Activated T-cell treated with anti-CD3 and anti-CD28 coated beads for 4 hours (primary cell): ENCODE data around the gene ARRDC2.
"Not testable (repeated sequence)": the region's sequence is repeated elsewhere in the genome, so short reads cannot be mapped to it uniquely, and the experiment has no call there.

Experiments used
- DNase-seq: peaks from one replicate; pipeline ENCODE4 v3.0.0-alpha.2; 2020

ARRDC2 gene

DNA sequence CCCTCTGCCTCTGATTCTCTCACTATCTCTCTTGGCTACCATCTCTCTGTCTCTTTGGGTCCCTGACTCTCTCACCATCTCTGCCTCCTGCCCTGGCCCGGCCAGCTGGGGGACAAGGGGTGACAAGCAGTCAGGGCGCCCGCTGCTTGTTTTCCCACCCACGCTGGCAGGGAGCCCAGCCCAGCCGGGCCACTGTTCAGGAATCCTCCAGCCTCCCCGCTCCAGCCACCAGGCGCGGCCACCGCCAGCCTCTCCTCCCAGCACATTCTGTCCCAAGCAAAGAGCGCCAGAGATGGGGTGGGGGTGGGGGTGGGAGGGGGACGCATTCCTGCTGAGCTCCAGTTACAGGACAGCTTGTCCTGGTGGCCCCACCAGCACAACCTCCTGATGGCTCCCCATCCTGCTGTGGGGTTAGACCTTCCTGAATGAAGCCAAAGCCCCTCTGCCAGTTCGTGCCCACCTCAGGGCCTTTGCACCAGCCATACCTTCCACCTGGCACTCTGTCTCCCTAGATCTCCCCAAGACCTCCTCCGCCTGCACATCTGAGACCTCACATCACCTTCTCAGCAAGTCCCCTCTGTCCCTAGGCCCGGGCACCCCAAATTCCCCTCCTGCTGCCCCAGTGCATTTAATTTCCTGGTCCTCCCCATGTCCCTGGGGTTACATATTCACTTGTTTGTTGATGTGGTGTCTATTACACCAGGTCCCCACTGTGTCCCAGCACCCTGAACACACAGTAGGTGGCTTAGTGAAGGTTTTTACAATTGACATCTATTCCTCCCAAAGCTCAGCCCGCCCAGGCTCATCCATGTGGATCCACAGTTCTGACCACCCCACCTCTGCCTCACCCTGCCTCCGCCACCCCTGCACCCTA is 12.5 kb downstream of the ARRDC2 start:
- no peak for DNase-seq

DNA sequence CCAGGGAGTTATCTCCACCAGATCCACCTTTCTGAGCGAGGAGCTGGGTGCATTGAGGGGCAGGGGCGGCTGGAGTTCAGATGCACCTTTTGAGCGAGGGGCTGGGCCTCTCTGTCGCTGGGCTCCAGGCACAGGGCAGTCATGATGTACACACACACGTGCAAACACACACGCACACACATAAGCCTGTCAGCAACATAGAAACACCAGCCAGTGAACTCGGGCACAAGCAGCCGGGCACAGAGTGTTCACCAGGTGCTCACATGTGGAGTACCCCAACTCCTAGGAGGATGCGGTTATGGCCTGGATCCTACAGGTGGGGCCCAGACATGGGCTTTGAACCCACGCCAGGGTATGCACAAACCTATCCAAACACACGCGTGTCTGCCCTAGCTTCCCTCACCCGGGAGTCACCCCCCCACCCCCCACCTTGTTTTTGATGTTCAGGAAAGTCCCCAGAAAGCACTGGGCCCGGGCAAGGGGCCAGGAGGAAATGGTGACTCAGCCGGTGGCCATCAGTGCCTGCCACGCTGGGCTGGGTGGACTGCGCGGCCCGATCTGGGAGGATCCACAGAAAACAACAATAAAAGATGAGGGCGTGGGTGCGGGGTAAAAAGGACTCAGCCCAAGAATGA is 13.3 kb downstream of the ARRDC2 start:
- DNase-seq, result no peak

DNA sequence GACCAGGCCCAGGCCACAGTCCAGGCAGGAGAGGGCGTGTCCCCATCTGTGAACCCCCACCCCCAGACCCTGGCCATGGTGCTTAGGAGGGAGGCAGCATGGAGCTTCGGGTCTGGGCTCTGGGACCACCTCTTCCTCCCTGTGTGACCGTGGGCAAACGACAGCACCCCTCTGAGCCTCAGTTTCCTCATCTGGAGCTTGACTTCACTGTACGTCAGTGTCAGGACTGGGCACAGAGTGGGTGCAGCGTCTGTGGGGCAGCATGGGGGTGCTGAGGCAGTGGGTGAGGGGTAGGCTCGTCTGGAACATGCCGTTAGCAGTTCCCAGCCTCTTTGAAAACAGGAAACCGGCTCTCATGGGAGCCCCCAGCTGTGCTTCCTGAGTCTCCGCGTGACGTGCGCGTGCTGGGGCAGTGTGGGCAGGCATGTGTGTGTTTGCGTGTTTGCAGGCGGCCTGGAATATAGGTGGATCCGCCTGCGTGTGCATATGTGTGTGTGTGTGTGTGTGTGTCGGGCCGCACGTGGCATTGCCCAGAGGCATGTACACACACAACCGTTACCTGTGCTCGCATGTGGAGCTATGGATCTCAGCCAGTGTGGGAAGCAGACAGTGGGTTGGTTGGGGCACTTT is 15.8 kb downstream of the ARRDC2 start:
- DNase-seq, result no peak

DNA sequence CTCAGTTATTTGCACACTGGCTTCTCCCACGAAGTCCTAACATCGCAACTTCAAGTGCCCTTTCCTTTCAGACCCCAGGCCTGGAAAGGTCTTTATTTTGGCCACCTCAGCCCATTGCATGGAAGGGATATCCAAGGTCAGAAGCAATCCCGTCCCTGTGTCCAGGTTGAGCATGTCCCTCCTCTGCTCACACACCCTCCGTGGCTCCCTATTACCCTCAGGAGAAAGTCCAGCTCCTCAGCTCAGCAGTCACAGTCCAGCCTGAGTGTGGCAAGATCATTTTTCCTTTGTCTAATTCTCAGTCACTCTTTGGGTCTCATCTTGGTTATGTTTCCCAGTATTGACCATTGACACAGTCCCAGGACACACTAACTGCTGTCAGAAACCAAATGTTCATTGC is 19.2 kb downstream of the ARRDC2 start:
- DNase-seq, result no peak

DNA sequence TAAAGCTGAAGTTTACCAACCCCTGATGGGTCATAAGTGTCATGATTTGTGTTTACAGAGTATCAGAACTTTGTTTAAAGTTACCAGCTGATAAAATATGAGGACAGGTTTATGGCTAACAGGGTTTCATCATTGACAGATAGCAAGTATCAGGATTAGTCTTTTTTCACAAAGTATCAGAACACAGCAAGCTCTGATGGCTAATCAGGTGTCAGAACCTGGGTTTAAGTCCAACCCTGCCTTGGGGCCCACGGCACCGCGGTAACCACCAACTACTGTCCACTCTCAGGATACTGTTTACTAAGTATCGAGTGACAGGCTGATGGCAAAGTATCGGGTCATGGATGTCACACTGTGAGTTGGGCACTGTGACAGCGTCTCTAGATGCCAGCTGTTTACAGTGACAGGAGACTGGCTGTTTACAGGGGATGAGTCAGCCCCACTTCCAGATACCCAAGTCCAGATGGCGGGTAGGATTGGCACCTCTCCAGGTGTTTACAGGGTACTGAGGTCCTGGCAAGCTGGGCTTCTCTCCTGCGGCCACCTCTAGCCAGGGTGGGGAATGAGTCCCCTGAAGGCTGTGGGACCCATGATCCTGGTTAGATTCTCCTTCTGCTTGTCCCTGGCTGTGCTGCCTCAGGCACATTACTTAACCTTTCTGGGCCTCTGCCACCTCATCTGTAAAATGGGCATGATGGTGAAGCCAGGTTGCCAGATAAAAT is 21.8 kb downstream of the ARRDC2 start:
- no peak for DNase-seq

DNA sequence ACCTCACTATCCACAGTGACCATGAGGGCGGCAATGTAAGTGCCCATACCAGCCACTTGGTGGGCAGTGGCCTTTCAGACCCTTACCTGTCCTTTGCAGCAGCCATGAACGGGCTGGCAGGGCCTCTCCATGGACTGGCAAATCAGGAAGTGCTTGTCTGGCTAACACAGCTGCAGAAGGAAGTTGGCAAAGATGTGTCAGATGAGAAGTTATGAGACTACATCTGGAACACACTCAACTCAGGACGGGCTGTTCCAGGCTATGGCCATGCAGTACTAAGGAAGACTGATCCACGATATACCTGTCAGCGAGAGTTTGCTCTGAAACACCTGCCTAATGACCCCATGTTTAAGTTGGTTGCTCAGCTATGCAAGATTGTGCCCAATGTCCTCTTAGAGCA is 23.4 kb downstream of the ARRDC2 start:
- not testable (repeated sequence) for DNase-seq

DNA sequence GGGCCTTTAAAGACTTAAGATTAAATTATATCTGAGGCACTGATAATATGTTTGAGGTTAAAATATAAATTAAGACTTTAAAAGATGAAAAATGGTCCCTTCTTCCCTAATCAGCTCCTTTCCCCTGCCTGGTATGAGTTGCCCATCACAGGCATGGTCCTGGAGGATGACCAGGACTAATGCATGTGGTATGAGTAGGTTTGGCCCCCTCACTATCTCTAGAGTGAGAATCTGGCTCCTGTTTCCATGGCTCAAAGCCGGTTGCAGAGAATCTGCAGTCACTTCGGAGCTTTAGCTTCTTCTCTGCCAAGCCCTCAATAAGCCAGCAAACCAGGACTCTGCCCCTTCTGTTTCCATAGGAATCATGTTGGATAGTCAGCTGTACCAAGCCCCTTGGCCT is 24.1 kb downstream of the ARRDC2 start:
- DNase-seq, result not testable (repeated sequence)

DNA sequence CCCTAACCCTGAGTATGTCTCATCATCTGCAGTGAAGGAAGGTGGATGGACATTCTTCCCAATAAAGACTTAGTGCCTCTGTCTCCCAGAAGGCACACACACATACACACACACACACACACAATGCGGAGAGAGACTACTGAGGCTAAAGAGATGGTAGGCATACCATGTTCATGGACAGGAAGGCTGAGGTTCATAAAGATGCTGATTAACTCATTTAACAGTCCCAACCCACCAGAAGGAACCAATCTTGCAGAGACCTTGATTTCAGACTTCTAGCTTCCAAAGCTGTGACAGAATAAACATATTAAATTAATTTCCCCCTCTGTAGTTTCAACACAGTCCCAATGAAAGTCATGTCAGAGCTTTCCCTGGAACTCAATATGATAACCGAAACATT is 33.1 kb downstream of the ARRDC2 start:
- DNase-seq, result no peak

DNA sequence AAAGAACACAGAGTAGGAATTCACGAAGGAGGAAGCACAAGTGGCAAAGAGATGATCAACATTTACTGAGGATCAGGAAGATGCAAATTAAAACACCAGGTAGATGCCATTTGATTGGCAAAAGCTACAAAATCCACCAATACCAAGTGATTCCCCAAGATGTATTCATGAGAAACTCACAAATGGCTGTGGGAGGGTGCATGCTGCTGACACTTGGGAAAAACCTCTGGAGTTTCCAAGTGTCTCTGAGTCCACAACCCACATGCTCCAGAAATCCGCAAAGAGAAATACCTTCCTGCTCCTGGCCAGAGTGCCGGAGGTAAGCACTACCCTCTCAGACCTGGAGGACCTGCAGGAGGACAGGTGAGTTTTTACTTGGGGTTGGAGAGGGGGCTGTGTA is 35.7 kb downstream of the ARRDC2 start:
- DNase-seq, result no peak

DNA sequence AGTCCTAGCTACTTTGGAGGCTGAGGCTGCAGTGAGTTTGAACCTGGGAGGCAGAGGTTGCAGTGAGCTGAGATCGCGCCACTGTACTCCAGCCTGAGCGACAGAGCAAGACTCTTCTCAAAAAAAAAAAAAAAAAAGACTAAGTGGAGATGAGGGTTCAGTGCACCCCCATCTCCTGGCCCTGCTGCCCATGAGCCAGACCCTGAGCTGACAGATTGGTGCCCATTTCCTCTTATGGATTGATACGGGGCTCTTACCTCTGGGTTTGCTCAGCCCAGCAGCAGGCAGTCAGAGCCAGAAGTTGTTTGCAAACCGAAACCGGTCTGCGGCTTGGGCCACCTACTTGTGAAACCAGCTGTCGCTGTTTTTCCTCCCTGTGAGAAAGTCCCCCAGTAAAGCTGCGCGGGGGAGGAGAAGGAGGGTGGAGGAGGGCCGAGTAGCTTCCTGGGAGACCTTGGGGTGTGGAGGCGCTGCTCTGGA is 36.9 kb downstream of the ARRDC2 start:
- peak; percentile 73 for DNase-seq

DNA sequence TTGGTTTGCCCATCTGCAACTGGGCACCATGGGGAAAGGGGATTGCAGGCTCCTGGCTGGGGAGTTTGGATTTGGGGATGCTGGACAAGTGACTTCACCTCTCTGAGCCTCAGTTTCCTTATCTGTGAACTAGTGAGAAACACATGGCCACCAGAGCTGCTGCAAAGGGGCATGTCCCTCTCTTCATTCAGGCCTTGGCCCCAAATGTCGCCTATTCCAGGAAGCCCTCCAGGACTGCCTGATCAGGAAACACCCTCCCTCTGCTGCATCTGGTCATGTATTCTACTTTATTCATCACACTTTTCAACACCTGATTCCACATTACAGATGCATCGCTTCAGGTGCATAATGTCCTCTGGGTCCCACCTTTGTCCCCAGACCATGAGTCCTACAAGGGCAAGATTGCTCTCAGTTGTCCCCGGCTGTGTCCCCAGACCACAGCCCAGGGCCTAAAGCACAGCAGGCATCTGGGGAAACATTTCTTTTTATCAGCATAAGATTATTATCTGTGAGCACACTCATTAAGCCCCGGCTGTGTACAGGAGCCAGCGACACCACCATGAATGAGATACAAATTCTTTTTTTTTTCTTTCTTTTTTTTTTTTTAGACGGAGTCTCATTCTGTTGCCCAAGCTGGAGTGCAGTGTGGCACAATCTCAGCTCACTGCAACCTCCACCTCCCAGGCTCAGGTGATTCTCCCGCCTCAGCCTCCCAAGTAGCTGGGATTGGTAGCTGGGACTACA is 37.5 kb downstream of the ARRDC2 start:
- no peak for DNase-seq

DNA sequence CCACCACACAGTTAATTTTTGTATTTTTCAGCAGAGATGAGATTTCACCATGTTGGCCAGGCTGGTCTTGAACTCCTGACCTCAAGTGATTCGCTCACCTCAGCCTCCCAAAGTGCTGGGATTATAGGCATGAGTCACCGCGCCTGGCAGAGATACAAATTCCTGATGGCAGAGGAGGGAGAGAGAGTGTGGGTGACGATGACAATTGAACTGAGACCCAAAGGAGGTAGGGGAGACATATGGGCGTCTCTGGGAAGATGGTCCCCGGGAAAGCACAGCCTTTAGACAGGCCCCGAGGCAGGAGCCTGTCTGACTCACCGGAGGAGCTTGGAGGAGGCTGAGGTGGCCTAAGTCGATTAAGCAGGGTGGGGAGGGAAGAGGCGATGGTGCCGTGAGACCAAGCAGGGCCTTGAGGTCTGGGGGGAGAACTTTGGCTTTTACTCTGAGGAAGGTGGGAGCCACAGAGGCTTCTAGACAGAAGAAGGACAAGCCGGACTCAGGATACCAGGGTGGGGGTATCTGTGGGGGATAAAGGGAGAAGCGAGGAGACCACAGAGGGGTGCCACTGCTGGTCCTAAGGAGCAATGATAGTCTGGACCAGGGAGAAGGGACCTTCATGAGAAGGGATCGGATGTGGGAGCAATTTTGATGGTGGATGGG is 38.2 kb downstream of the ARRDC2 start:
- DNase-seq, result no peak

DNA sequence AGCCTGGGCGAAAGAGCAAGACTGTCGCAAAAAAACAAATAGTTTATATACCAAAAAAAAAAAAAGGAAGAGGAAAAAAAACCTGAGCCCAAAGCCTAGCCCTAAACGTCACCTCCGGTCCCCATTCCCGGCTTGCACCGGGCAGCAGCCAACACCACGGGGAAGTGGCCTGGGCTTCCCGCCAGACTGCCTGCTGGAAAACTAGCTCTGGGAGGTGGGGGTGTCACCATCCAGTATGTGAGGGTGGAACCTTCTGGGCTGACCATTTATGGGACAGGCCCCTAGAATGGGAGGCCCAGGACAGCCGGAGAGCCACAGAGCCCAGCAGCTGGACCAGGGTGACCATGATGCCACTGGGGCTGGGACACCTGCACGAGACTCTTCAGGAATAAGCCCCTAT is 41.4 kb downstream of the ARRDC2 start:
- no peak for DNase-seq

DNA sequence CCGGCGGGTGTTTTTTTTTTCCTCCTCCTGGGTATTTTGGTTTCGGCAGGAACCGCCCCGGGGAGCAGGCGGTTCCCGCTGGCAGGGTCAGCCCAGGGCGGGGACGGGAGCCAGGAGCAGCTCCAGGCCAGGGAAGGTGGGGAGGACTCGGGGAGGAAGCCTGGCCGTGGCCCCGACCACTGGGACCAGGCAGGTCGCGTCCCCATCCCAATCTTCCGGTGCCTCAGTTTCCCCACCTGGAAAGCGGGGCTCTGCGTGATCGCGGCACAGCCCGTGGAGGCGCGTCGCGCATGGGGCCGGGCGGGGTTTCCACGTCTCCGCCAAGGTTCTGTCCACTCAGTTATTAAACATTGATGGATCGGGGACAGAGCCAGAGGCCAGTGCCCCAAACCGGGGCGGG is 43.9 kb downstream of the ARRDC2 start:
- no peak for DNase-seq

DNA sequence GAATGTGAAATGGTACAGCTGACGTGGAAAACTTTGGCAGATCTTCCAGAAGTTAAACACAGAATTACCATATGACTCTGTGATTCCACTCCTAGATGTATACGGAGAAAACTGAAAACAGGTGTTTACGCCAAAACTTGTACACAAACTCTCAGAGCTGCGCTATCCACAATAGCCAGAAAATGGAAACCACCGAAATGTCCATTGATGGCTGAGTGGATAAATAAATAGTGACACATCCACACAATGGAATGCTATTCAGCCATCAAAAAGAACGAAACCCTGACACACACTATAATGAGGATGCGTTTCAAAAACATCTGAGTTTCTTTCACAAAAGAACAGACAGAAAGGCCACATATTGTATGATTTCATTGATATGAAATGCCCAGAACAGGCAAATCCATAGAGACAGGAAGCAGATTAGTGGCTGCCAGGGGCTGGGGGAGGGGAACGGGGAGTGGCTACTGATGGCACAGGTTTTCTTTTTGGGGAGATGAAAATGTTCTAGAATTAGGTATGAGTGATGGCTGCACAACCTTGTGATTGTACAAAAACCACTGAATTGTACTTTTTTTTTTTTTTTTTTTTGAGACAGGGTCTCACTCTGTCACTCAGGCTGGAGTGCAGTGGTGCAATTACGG is 45.7 kb downstream of the ARRDC2 start:
- DNase-seq, result no peak

DNA sequence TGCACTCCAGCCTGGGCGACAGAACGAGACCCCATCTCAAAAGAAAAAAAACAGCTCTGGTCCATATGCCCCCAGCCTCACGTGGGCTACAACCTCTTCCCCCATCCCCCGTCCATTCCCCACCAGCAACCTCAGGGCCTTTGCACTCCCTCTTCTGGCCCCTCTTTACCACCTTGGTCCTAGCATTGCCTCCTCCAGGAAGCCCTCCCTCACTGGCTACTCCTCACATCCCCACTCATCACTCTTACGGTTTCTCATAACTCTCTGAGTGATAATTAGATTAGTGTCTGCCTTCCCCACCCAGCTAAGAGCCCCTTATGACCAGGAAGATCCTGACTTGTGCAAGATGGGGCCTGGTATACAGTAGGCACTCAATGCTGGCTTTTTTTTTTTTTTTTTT is 48.0 kb downstream of the ARRDC2 start:
- DNase-seq, result no peak

DNA sequence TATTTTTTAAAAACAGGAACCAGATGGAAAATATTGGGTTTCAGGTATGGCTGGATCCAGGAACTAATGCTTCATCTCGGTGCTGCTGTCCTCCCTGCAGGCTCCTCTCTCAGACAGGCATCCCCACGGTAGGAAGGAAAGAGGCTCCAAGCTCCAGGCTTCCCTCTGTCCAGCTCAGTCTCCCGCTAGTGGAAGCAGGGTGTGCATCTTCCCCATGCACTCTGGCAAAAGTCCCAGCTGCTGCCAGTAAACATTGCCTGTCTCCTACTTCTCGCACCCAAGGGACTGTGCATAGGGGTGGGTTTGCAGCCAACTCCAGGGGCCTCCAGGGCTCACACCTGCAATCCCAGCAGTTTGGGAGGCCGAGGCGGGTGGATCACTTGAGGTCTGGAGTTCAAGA is 49.6 kb downstream of the ARRDC2 start:
- DNase-seq, result no peak

DNA sequence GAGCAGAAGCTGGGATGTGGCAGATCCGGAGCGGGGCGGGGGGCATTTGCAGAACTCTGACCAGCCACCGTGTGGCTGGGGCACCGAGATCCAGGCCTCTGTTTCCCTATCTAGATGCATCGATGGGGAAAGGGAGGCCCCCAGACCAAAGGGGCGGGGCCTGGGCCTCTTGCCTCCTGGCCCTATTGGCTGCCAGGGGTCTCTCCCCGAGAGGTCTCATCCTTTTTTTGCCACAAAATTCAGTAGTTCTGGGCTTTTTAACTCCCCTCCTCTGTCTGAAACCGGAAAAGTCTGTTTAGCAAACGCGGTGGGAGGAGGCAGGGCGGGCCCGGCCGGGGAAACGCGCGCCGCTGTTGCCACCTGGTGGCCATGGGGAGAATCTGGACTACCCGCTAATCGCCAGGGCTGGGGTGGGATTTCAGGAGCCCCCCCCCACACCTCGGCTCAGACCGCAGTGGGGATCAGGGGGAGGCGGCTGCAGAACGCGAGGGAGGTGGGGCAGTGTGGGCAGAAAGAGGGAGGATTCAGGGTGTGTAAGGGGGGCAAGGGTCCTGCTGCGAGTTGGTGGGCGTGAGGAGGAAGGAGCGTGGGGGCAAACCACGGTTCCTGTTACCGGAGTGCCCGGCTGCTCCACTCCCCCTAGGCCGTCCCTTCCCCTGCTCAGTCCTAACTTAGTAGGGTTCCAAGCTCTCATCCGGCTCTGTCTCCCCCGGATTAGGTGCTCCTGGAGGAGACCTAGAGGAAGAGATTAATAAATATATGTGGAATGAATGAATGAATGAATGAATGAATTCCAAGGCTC is 50.4 kb downstream of the ARRDC2 start:
- DNase-seq, result peak; percentile 76

DNA sequence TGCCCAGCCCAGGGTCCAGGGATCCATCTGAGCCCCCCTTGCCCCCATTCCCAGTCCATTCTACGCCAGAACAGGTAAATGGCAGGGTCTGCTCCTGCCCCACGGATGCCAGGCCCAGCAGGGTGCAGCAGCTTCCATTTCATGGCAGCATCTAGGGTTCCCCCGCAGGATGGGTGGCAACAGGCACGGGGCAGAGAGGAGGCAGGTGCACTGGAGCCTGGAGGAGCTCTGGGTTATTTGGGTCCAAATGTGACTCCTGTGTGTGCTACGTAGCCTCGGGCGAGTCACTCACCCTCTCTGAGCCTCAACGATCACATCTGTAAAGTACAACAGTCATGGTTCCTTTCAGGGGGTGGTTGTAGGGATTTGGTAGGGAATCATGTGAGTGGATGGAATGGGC is 51.3 kb downstream of the ARRDC2 start:
- DNase-seq, result no peak

DNA sequence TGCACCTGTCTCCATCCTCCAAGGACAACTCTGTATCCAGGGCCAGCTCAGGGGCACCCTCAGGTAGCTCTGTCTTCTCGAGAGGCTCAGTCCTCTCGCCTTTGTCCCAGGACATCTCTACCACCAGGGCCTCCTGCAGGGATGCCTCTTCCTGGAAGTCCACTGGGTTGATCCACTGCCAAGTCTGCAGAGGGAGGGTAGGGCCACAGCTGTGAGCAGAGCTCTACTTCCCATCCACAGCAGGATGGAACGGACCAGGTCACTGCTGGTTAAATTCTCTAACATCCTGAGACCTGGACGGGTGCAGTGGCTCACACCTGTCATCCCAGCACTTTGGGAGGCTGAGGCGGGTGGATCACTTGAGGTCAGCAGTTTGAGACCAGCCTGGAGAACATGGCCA is 51.9 kb downstream of the ARRDC2 start:
- no peak for DNase-seq

DNA sequence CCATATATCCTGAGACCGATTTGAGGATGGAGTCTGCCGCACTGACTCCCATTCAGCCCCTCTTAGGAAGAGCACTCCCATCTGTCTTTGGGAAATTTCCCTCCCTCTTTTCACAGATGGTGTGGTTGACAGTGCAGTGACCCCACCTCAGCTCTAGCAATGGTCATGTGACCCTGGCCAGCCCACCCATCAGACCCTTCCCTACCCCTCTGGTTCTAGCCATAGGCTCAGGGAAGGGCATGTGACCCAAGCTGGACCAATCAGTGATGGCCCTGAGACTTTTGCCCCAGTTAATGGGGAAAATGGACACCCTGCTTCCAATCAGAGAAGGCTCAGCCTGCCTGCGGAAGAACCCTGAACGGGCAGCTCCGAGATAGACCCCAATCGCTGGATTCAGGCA is 52.5 kb downstream of the ARRDC2 start:
- DNase-seq, result no peak
